A673 (cell line): ENCODE results near the gene CTTN. TPM values are rescaled to one million over a fixed set of nuclear protein-coding genes. Genes with fewer than 3 reads are reported as not detected.

ENCODE experiments used
- BruUV-seq: library from RNA; stranded (reverse); fragments of 400-500 nt; replicated peaks from 2 replicates; lab custom pipeline; 2021; lab: Mats Ljungman, UMichigan
- CTCF ChIA-PET: fragments of 300-600 bp; sonication (Branson Sonifier 250); formaldehyde crosslinking; loops from one replicate; lab custom pipeline; 2022; ENCODE audit warnings: antibody characterized with exemption; lab: Charles Lee
- POLR2A ChIA-PET: fragments of 300-600 bp; sonication (Branson Sonifier 250); formaldehyde crosslinking; loops from one replicate; lab custom pipeline; 2022; ENCODE audit warnings: antibody characterized with exemption; ENCODE audit not compliant: low non-redundant PET; lab: Charles Lee
- DNase-seq: peaks from one replicate; pipeline ENCODE4 v3.0.0-alpha.2; 2015; ENCODE audit warnings: low spot score
- H3K27ac ChIP-seq: fragments of 200-600 bp; sonication (generic); 2 replicates; pipeline ENCODE4 v1.5.1; 2016; ENCODE audit warnings: mixed run types, low read depth, mild to moderate bottlenecking, mixed read lengths, antibody characterized with exemption, low read length; ENCODE audit not compliant: poor library complexity, severe bottlenecking
- H3K27me3 ChIP-seq: fragments of 200-600 bp; sonication (generic); replicated peaks from 2 replicates; pipeline ENCODE4 v1.6.1; 2017; ENCODE audit warnings: mixed run types, low read depth, mild to moderate bottlenecking, mixed read lengths, antibody characterized with exemption, low read length; ENCODE audit not compliant: insufficient read depth, poor library complexity
- H3K36me3 ChIP-seq: fragments of 200-600 bp; sonication (generic); 2 replicates; pipeline ENCODE4 v1.6.1; 2016; ENCODE audit warnings: mixed run types, mild to moderate bottlenecking, mixed read lengths, antibody characterized with exemption, low read length; ENCODE audit not compliant: insufficient read depth, poor library complexity, severe bottlenecking
- H3K4me1 ChIP-seq: fragments of 200-600 bp; sonication (generic); 2 replicates; pipeline ENCODE4 v1.6.1; 2017; ENCODE audit warnings: mixed run types, mild to moderate bottlenecking, mixed read lengths, antibody characterized with exemption, low read length; ENCODE audit not compliant: insufficient read depth, poor library complexity, severe bottlenecking
- H3K4me3 ChIP-seq: fragments of 200-600 bp; sonication (generic); 2 replicates; pipeline ENCODE4 v1.5.1; 2016; ENCODE audit warnings: low read depth, mixed run types, mild to moderate bottlenecking, mixed read lengths, low read length; ENCODE audit not compliant: poor library complexity, severe bottlenecking
- H3K9me3 ChIP-seq: fragments of 200-600 bp; sonication (generic); 2 replicates; pipeline ENCODE4 v1.6.1; 2016; ENCODE audit warnings: mixed run types, low read depth, mild to moderate bottlenecking, mixed read lengths, antibody characterized with exemption, low read length; ENCODE audit not compliant: poor library complexity, severe bottlenecking
- EZH2 ChIP-seq: fragments of 200-600 bp; sonication (generic); IDR thresholded peaks from 2 replicates; pipeline ENCODE4 v1.6.1; 2017; ENCODE audit warnings: borderline replicate concordance, low read depth, mild to moderate bottlenecking, mixed read lengths, antibody characterized with exemption, low read length; ENCODE audit not compliant: poor library complexity, severe bottlenecking
- intact Hi-C: fragments of 100-400 bp; cut with micrococcal nuclease; formaldehyde crosslinking; loops from one replicate; pipeline ENCODE4 v1.10.0; 2022; ENCODE audit not compliant: unreplicated experiment
- total RNA-seq: library from RNA; stranded (reverse); gene quantifications from 2 replicates; pipeline ENCODE4 v1.2.3, GENCODE V29; 2021
- TF ChIP-seq, protein P1 (sequence below): fragments of 300-800, 200-600 bp; sonication (generic); conservative IDR thresholded peaks from 2 replicates; pipeline ENCODE4 v1.5.1; 2017; ENCODE audit warnings: low read depth, mild to moderate bottlenecking, antibody characterized with exemption, low read length, moderate library complexity, mixed read lengths

The CTTN gene
- total RNA-seq, 1 experiment from 2014 or later, result 247 TPM

DNA sequence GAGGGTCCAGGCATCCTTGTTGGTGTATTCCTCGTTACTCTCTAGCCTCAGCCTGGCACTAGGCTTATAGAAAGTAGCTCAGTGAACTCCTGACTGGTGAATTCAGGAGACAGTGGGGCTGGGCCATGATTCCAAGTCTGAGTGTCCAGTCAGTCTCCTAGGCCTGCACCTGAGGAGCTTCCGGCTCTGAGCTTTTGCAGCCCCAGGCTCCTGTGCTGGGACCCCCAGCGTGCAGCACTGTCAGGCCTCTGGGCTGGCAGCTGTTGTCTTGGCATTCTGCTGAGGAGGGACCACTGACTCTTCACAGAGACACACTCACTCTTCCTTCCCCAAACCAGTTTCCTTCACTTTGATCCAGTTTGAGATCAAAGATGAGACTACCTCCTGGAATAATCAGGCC is 82.4 kb downstream of the CTTN start:
- POLR2A ChIA-PET, result no interaction called here
- CTCF ChIA-PET, result no interaction called here
- BruUV-seq, result no TSS peak
- intact Hi-C loops, result no loop called here
- H3K36me3 ChIP-seq, result no peaks in the 10 kb centered on the region
- peaks cover 9% of the 10 kb centered on the region for H3K4me1 ChIP-seq
- no peaks in the 10 kb centered on the region for H3K27me3 ChIP-seq
- no peaks in the 10 kb centered on the region for H3K9me3 ChIP-seq
- DNase-seq, result no peak
- no peak for TF ChIP-seq EZH2
- TF ChIP-seq, protein P1, sequence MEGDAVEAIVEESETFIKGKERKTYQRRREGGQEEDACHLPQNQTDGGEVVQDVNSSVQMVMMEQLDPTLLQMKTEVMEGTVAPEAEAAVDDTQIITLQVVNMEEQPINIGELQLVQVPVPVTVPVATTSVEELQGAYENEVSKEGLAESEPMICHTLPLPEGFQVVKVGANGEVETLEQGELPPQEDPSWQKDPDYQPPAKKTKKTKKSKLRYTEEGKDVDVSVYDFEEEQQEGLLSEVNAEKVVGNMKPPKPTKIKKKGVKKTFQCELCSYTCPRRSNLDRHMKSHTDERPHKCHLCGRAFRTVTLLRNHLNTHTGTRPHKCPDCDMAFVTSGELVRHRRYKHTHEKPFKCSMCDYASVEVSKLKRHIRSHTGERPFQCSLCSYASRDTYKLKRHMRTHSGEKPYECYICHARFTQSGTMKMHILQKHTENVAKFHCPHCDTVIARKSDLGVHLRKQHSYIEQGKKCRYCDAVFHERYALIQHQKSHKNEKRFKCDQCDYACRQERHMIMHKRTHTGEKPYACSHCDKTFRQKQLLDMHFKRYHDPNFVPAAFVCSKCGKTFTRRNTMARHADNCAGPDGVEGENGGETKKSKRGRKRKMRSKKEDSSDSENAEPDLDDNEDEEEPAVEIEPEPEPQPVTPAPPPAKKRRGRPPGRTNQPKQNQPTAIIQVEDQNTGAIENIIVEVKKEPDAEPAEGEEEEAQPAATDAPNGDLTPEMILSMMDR, result no peak
- no peak overlapping the region for H3K27ac ChIP-seq
- H3K4me3 ChIP-seq, result no peak overlapping the region

DNA sequence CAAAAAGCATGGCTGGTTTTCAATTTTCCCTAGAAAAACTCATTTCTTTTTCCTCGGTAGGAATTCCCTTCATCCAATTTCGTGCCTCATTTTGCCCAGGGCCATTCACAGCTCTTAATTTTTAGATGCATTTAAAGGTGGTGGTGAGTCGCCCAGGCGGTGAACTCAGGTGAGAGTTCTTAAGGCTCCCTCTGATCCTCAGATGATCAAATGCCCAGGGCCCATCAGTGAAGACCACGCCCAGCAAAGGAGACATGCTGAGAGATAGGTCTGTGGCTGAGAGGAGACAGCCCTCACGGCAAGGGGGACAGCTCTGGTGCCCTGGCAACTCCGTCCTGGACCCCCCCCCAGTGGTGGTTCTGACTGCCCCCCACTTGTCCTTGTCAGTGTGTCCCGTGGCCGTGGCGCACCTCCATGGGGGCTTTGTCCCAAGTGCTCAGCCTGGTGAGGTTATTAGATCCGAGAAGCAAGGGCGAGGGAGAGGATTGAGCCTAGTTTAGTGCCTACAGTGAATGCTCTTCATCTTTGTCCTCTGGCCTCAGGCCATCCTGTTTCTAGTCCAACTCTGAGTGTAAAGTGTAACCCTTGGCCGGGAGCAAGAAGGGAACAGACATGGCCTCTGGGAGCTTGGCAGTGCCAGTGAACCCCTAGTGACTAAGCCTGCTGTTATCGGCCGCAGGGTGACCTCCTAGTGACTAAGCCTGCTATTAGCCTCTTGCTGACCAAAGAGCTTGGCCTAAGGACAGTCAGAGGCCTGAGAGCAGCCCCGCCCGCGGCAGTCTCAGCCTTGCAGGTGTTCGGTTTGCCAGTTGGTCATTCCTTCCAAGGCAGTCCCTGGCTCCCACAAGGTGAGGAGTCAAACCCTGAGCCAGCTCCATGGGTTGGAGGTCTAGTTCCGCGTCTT is 83.5 kb downstream of the CTTN start:
- intact Hi-C loops, result no loop called here
- CTCF ChIA-PET, result no interaction called here
- Histone ChIP-seq H3K27ac (no peak overlapping the region), H3K4me3 (no peak overlapping the region), H3K4me1 (peaks cover 9% of the 10 kb centered on the region), H3K36me3 (no peaks in the 10 kb centered on the region), H3K27me3 (no peaks in the 10 kb centered on the region), H3K9me3 (no peaks in the 10 kb centered on the region)
- BruUV-seq, result no TSS peak
- POLR2A ChIA-PET, result no interaction called here
- DNase-seq, result no peak
- TF ChIP-seq, protein P1, result no peak
- no peak for TF ChIP-seq EZH2

- CTCF ChIA-PET, result no interaction called here
- intact Hi-C loops, result no loop called here
- Histone ChIP-seq H3K4me1 (peaks cover 9% of the 10 kb centered on the region), H3K27me3 (no peaks in the 10 kb centered on the region), H3K36me3 (no peaks in the 10 kb centered on the region), H3K9me3 (no peaks in the 10 kb centered on the region), H3K4me3 (no peak overlapping the region), H3K27ac (no peak overlapping the region)
- BruUV-seq, result no TSS peak
- POLR2A ChIA-PET, result no interaction called here
- TF ChIP-seq EZH2, result no peak
- TF ChIP-seq, protein P1, result no peak
- no peak for DNase-seq
Observed at GRCh38 chr11:70482529-70482917, 84.2 kb downstream of the CTTN start.
